BLaER1 treated with 17β-estradiol and CSF1 and Interleukin-3, amounts not matched to agents 10 nM and 100 nM (cell line): ENCODE measurements around the gene TXNDC16.
A peak's percentile ranks its signal among the peaks of the same experiment; 100 is the strongest.
"Not testable (repeated sequence)": the region's sequence is repeated elsewhere in the genome, so short reads cannot be mapped to it uniquely, and the experiment has no call there.

Experiments used
- H3K27ac ChIP-seq, 11 experiments: shearing (Covaris generic); formaldehyde crosslinking; 2 replicates each; pipeline ENCODE4 v1.8.1; 2022
- H3K27me3 ChIP-seq, 11 experiments: shearing (Covaris generic); formaldehyde crosslinking; 2 replicates each; pipeline ENCODE4 v1.8.1; 2022
- H3K36me3 ChIP-seq, 11 experiments: shearing (Covaris generic); formaldehyde crosslinking; 2 replicates each; pipeline ENCODE4 v1.8.1; 2022
- H3K4me1 ChIP-seq, 10 experiments: shearing (Covaris generic); formaldehyde crosslinking; 2 replicates each; pipeline ENCODE4 v1.8.1; 2022
- H3K4me2 ChIP-seq, 11 experiments: shearing (Covaris generic); formaldehyde crosslinking; 2 replicates each; pipeline ENCODE4 v1.8.1; 2022
- H3K4me3 ChIP-seq, 10 experiments: shearing (Covaris generic); formaldehyde crosslinking; 2 replicates each; pipeline ENCODE4 v1.8.1; 2022
- H3K9ac ChIP-seq, 11 experiments: shearing (Covaris generic); formaldehyde crosslinking; 2 replicates each; pipeline ENCODE4 v1.8.1; 2022
- H3K9me3 ChIP-seq, 11 experiments: shearing (Covaris generic); formaldehyde crosslinking; replicated peaks in 1 of 11; 2 replicates each; pipeline ENCODE4 v1.8.1; 2022
- H4K20me1 ChIP-seq, 11 experiments: shearing (Covaris generic); formaldehyde crosslinking; 2 replicates each; pipeline ENCODE4 v1.8.1; 2022
- Cebpa-rat ChIP-seq, 11 experiments: shearing (Covaris generic); IDR thresholded peaks; 2 replicates each; pipeline ENCODE4 v1.8.1; 2022

Gene TXNDC16

GRCh38 chr14:52522581-52523345 is 29.5 kb downstream of the TXNDC16 start:
- no peak overlapping the region for H3K9ac ChIP-seq
- H3K4me1 ChIP-seq: no peaks in the 10 kb centered on the region
- no peak overlapping the region for H3K27ac ChIP-seq
- no peak for TF ChIP-seq Cebpa-rat (IDR thresholded peaks at IDR 0.05)
- H3K4me2 ChIP-seq: no peak overlapping the region
- no peaks in the 10 kb centered on the region for H3K27me3 ChIP-seq
- H3K36me3 ChIP-seq: peaks cover 0 to 24% (median 10%) of the 10 kb centered on the region in 11 experiments; a peak in 12 of 22 replicates
- H3K4me3 ChIP-seq: no peak overlapping the region
- no peaks in the 10 kb centered on the region for H3K9me3 ChIP-seq
- no peaks in the 10 kb centered on the region for H4K20me1 ChIP-seq

DNA sequence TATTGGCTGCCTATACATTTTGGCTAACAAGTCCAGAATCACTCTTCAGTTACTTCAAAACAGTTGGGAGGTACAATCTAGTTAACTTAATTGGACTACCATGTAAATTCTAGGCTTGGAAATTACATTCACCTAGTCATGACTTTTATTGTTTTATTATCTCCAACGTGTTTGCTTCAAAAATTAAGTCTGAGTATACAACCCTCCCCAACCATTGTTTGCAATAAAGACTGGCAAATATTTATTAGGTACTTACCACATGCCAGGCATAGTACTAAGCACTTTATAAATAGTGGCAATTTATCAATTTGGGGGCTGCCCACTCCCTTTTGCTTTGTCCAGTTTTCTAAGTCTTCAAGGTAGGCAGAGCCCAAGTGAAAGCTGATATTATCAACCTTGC is 30.3 kb downstream of the TXNDC16 start:
- Histone ChIP-seq H3K36me3 (peaks cover 0 to 21% (median 9%) of the 10 kb centered on the region in 11 experiments; a peak in 12 of 22 replicates), H3K27me3 (no peaks in the 10 kb centered on the region), H4K20me1 (no peaks in the 10 kb centered on the region), H3K9ac (no peak overlapping the region), H3K27ac (no peak overlapping the region), H3K4me3 (no peak overlapping the region), H3K9me3 (no peaks in the 10 kb centered on the region), H3K4me1 (no peaks in the 10 kb centered on the region), H3K4me2 (no peak overlapping the region)
- no peak for TF ChIP-seq Cebpa-rat (IDR thresholded peaks at IDR 0.05)

GRCh38 chr14:52514046-52514811 is 38.1 kb downstream of the TXNDC16 start:
- no peak overlapping the region for H3K27ac ChIP-seq
- no peaks in the 10 kb centered on the region for H4K20me1 ChIP-seq
- TF ChIP-seq Cebpa-rat (IDR thresholded peaks at IDR 0.05): no peak
- H3K9me3 ChIP-seq: no peaks in the 10 kb centered on the region
- H3K36me3 ChIP-seq: peaks cover 0 to 36% (median 11%) of the 10 kb centered on the region in 11 experiments; a peak in 11 of 22 replicates
- H3K4me2 ChIP-seq: no peak overlapping the region
- H3K27me3 ChIP-seq: no peaks in the 10 kb centered on the region
- no peak overlapping the region for H3K4me3 ChIP-seq
- H3K4me1 ChIP-seq: no peaks in the 10 kb centered on the region
- H3K9ac ChIP-seq: no peak overlapping the region

DNA sequence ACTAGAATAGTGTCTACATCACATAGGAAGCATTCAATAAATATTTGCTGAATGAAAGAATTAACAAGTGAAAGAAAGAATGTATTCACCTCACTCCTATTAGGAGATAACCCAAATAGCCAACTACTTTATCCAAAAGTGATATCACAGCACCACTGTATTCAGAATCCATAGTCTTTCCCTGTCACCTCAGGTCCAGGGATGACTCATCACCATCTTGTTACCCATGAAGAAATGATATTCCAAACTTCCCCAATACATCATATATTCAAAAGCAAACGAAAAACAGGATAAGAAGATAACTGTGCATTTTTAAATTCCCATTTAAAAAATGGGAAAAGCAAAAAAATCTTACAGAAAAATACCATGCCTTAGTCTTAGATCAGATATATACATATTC is 39.1 kb downstream of the TXNDC16 start:
- Histone ChIP-seq H3K9me3 (no peaks in the 10 kb centered on the region), H3K9ac (no peak overlapping the region), H4K20me1 (no peaks in the 10 kb centered on the region), H3K36me3 (peaks cover 0 to 39% (median 8%) of the 10 kb centered on the region in 11 experiments; a peak in 11 of 22 replicates), H3K4me1 (no peaks in the 10 kb centered on the region), H3K27ac (no peak overlapping the region), H3K4me2 (no peak overlapping the region), H3K4me3 (no peak overlapping the region), H3K27me3 (no peaks in the 10 kb centered on the region)
- TF ChIP-seq Cebpa-rat (IDR thresholded peaks at IDR 0.05): no peak

GRCh38 chr14:52494444-52494843 is 57.9 kb downstream of the TXNDC16 start:
- H3K9ac ChIP-seq: no peak overlapping the region
- H3K4me1 ChIP-seq: no peaks in the 10 kb centered on the region
- no peaks in the 10 kb centered on the region for H4K20me1 ChIP-seq
- H3K27me3 ChIP-seq: no peaks in the 10 kb centered on the region
- peaks cover 33 to 42% (median 39%) of the 10 kb centered on the region in 11 experiments for H3K9me3 ChIP-seq
- H3K4me3 ChIP-seq: no peak overlapping the region
- no peak for TF ChIP-seq Cebpa-rat (IDR thresholded peaks at IDR 0.05)
- peaks cover 11 to 70% (median 50%) of the 10 kb centered on the region in 11 experiments; a peak in 20 of 22 replicates for H3K36me3 ChIP-seq
- no peak overlapping the region for H3K4me2 ChIP-seq
- H3K27ac ChIP-seq: no peak overlapping the region

DNA sequence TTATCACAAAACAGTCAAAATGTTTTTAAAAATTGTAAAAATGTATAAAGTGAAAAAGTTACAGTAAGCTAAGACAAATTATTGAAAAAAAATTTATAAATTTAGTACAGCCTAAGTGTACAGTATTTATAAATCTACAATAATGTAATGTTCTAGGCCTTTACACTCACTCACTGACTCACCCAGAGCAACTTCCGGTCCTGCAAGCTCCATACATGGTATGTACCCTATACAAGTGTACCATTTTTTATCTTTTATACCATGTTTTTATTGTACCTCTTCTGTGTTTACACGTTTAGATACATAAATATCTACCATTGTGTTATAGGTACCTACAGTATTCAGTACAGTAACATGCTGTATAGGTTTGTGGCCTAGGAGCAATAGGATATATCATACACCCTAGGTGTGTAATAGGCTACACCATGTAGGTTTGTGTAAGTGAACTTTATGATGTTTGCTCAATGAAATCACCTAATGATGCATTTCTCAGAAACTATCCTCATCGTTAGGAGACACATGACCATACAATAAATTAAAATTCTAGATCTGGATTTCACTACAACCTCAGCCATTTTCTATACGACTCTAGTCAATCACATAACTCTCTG is 66.8 kb downstream of the TXNDC16 start:
- Histone ChIP-seq H4K20me1 (no peaks in the 10 kb centered on the region), H3K9ac (no peak overlapping the region), H3K4me2 (no peak overlapping the region), H3K4me3 (no peak overlapping the region), H3K27ac (no peak overlapping the region), H3K4me1 (peaks cover 0 to 9% (median 0%) of the 10 kb centered on the region in 10 experiments; a peak in 4 of 20 replicates), H3K36me3 (peaks cover 0 to 36% (median 24%) of the 10 kb centered on the region in 11 experiments; a peak in 13 of 22 replicates), H3K27me3 (no peaks in the 10 kb centered on the region), H3K9me3 (no peaks in the 10 kb centered on the region)
- no peak for TF ChIP-seq Cebpa-rat (IDR thresholded peaks at IDR 0.05)

GRCh38 chr14:52481864-52482263 is 70.4 kb downstream of the TXNDC16 start:
- Histone ChIP-seq H3K36me3 (peaks cover 0 to 49% (median 24%) of the 10 kb centered on the region in 11 experiments; a peak in 17 of 22 replicates), H3K9ac (no peak overlapping the region), H3K9me3 (peaks cover 6 to 24% (median 10%) of the 10 kb centered on the region in 11 experiments), H3K4me2 (0 out of 22 replicates have a peak overlapping the region, but pooled peaks of 1 of the 11 experiments have one; percentile 6), H3K27me3 (no peaks in the 10 kb centered on the region), H4K20me1 (no peaks in the 10 kb centered on the region), H3K4me3 (no peak overlapping the region), H3K27ac (no peak overlapping the region), H3K4me1 (peaks cover 0 to 6% (median 0%) of the 10 kb centered on the region in 10 experiments; a peak in 2 of 20 replicates)
- TF ChIP-seq Cebpa-rat (IDR thresholded peaks at IDR 0.05): no peak

- H3K36me3 ChIP-seq: peaks cover 0 to 51% (median 30%) of the 10 kb centered on the region in 11 experiments; a peak in 16 of 22 replicates
Observed at GRCh38 chr14:52473557-52473956, 78.7 kb downstream of the TXNDC16 start.

GRCh38 chr14:52472728-52473127 is 79.6 kb downstream of the TXNDC16 start:
- Histone ChIP-seq H3K4me2 (no peak overlapping the region), H3K36me3 (peaks cover 0 to 48% (median 29%) of the 10 kb centered on the region in 11 experiments; a peak in 16 of 22 replicates), H3K9ac (no peak overlapping the region), H3K27ac (no peak overlapping the region), H3K27me3 (no peaks in the 10 kb centered on the region), H3K4me3 (no peak overlapping the region), H3K9me3 (peaks cover 14 to 21% (median 19%) of the 10 kb centered on the region in 11 experiments), H3K4me1 (no peaks in the 10 kb centered on the region), H4K20me1 (no peaks in the 10 kb centered on the region)
- TF ChIP-seq Cebpa-rat (IDR thresholded peaks at IDR 0.05): no peak

More at GRCh38 chr14:52473557-52473956, 78.7 kb downstream of the TXNDC16 start:
- H3K4me3 ChIP-seq: no peak overlapping the region
- TF ChIP-seq Cebpa-rat (IDR thresholded peaks at IDR 0.05): no peak
- H4K20me1 ChIP-seq: no peaks in the 10 kb centered on the region
- no peak overlapping the region for H3K9ac ChIP-seq
- H3K27ac ChIP-seq: no peak overlapping the region
- peaks cover 14 to 27% (median 19%) of the 10 kb centered on the region in 11 experiments for H3K9me3 ChIP-seq
- H3K4me1 ChIP-seq: no peaks in the 10 kb centered on the region
- no peaks in the 10 kb centered on the region for H3K27me3 ChIP-seq
- H3K4me2 ChIP-seq: no peak overlapping the region

DNA sequence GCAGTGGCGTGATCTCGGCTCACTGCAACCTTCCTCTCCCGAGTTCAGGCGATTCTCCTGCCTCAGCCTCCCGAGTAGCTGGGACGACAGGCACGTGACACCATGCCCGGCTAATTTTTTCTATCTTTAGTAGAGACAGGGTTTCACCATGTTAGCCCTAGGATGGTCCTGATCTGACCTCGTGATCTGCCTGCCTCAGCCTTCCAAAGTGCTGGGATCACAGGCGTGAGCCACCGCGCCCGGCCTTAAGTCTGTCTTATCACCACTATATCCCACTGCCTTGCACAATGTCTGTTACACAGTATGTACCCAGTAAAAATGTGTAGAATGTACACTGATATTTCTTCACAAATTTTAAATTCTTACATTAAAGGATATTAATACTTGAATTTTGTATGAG is 80.1 kb downstream of the TXNDC16 start:
- not testable (repeated sequence) for H3K27me3 ChIP-seq

More for the DNA sequence above, 80.1 kb downstream of the TXNDC16 start:
- H3K27ac ChIP-seq, H3K4me2 ChIP-seq, H4K20me1 ChIP-seq, H3K4me1 ChIP-seq, H3K9ac ChIP-seq, H3K4me3 ChIP-seq: not testable (repeated sequence)
- H3K9me3 ChIP-seq: peaks cover 9 to 17% (median 15%) of the 10 kb centered on the region in 11 experiments
- peaks cover 0 to 43% (median 25%) of the 10 kb centered on the region in 11 experiments; a peak in 16 of 22 replicates for H3K36me3 ChIP-seq
